HepG2 (cell line): ENCODE data around the gene DNM3. TPM values are rescaled to one million over a fixed set of nuclear protein-coding genes. Genes with fewer than 3 reads are reported as not detected.

Source experiments
- BCL6 ChIP-seq: IDR thresholded peaks from 2 replicates; pipeline ENCODE4 v1.6.1; 2016; ENCODE audit warnings: missing genetic modification reagents, missing compliant biosample characterization
- CEBPB ChIP-seq: IDR thresholded peaks from 2 replicates; pipeline ENCODE4 v1.6.1; 2011; ENCODE audit warnings: low read depth, low read length, improper control_type of control experiment, borderline replicate concordance
- CEBPG ChIP-seq: IDR thresholded peaks from 2 replicates; pipeline ENCODE4 v1.6.1; 2016
- DPF2 ChIP-seq: sonication (generic); formaldehyde crosslinking; IDR thresholded peaks from 2 replicates; pipeline ENCODE4 v1.4.0; 2020; ENCODE audit warnings: mild to moderate bottlenecking, low read depth, missing genetic modification reagents, borderline replicate concordance
- EP300 ChIP-seq, 3 experiments: sonication (generic) in 1 of 3; formaldehyde crosslinking in 1 of 3; IDR thresholded peaks; 2 replicates each; pipeline versions ENCODE4 v1.5.1 to v1.6.1; 2011 to 2020; ENCODE audit warnings: low read depth in 2 of 3, low read length in 2 of 3, borderline replicate concordance in 1 of 3, improper control_type of control experiment in 1 of 3, mild to moderate bottlenecking in 1 of 3, missing genetic modification reagents in 1 of 3, moderate library complexity in 1 of 3
- FOXA1 ChIP-seq, 2 experiments: fragments of 450-650 bp in 1 of 2; sonication (generic) in 1 of 2; formaldehyde crosslinking in 1 of 2; IDR thresholded peaks; 2 replicates each; pipeline versions ENCODE4 v1.4.0 to v1.6.1; 2016 to 2020; ENCODE audit warnings: missing genetic modification reagents in 1 of 2
- FOXO1 ChIP-seq: sonication (generic); formaldehyde crosslinking; IDR thresholded peaks from 2 replicates; pipeline ENCODE4 v1.4.0; 2020; ENCODE audit warnings: missing genetic modification reagents
- KLF16 ChIP-seq, 2 experiments: sonication (generic) in 1 of 2; formaldehyde crosslinking in 1 of 2; IDR thresholded peaks; 2 replicates each; pipeline versions ENCODE4 v1.6.1 to v1.8.0; 2016 to 2023; ENCODE audit warnings: missing genetic modification reagents in 2 of 2, missing compliant biosample characterization in 1 of 2
- PAXIP1 ChIP-seq: sonication (generic); formaldehyde crosslinking; conservative IDR thresholded peaks from 2 replicates; pipeline ENCODE4 v1.4.0; 2020; ENCODE audit warnings: mild to moderate bottlenecking, missing genetic modification reagents, moderate library complexity
- RARA ChIP-seq: IDR thresholded peaks from 2 replicates; pipeline ENCODE4 v1.6.1; 2016; ENCODE audit warnings: missing genetic modification reagents, missing compliant biosample characterization
- SMC3 ChIP-seq: IDR thresholded peaks from 2 replicates; pipeline ENCODE4 v1.6.1; 2011; ENCODE audit warnings: low read length, improper control_type of control experiment
- TBL1XR1 ChIP-seq: fragments of 150-350 bp; IDR thresholded peaks from 2 replicates; pipeline ENCODE4 v1.6.1; 2014; ENCODE audit warnings: borderline replicate concordance, low read length; ENCODE audit not compliant: partially characterized antibody
- ZNF326 ChIP-seq: sonication (generic); formaldehyde crosslinking; IDR thresholded peaks from 2 replicates; pipeline ENCODE4 v1.4.0; 2020; ENCODE audit warnings: missing genetic modification reagents, borderline replicate concordance
- ZNF530 ChIP-seq: sonication (generic); formaldehyde crosslinking; IDR thresholded peaks from 2 replicates; pipeline ENCODE4 v1.5.0; 2020; ENCODE audit warnings: low read depth, mild to moderate bottlenecking, missing genetic modification reagents
- ZNF589 ChIP-seq: sonication (generic); formaldehyde crosslinking; conservative IDR thresholded peaks from 2 replicates; pipeline ENCODE4 v1.8.0; 2022; ENCODE audit warnings: mild to moderate bottlenecking, moderate library complexity, missing genetic modification reagents
- ZNF883 ChIP-seq: sonication (generic); formaldehyde crosslinking; IDR thresholded peaks from 2 replicates; pipeline ENCODE4 v1.5.1; 2020; ENCODE audit warnings: mild to moderate bottlenecking, missing genetic modification reagents; ENCODE audit errors: not compliant biosample characterization
- polyA plus RNA-seq, 8 experiments: library from polyadenylated mRNA; depleted of rRNA in 3 of 8; stranded (reverse) in 7 of 8; unstranded in 1 of 8; fragments of >200 nt; fragmentation: Illumina TruSeq in 4 of 8; extraction: Trizol in 4 of 8; gene quantifications; 2 replicates each; pipeline versions ENCODE4 v1.2.1 to v1.2.3, GENCODE V29; 2011 to 2016; ENCODE audit warnings: low read depth in 4 of 8, missing spikeins in 1 of 8, mixed read lengths in 1 of 8; ENCODE audit not compliant: insufficient read depth in 1 of 8
- total RNA-seq, 5 experiments: library from RNA; depleted of rRNA; stranded (reverse); fragments of >200 nt; fragmentation: Illumina TruSeq; extraction: Trizol; gene quantifications; 2 replicates each; pipeline ENCODE4 v1.2.3, GENCODE V29; 2016; ENCODE audit warnings: low read depth in 1 of 5
- TF ChIP-seq, protein P1 (sequence below): sonication (generic); formaldehyde crosslinking; IDR thresholded peaks from 2 replicates; pipeline ENCODE4 v1.4.0; 2020; ENCODE audit warnings: missing genetic modification reagents, borderline replicate concordance
- TF ChIP-seq, protein P2 (sequence below): sonication (generic); formaldehyde crosslinking; IDR thresholded peaks from 2 replicates; pipeline ENCODE4 v1.4.0; 2020; ENCODE audit warnings: missing genetic modification reagents

Gene DNM3
- total and polyA plus RNA-seq, 2 of the 13 experiments (the other 11 are each of a cell fraction or from before 2014, with no cell fraction given): 0.05 TPM; not detected in 1

DNA sequence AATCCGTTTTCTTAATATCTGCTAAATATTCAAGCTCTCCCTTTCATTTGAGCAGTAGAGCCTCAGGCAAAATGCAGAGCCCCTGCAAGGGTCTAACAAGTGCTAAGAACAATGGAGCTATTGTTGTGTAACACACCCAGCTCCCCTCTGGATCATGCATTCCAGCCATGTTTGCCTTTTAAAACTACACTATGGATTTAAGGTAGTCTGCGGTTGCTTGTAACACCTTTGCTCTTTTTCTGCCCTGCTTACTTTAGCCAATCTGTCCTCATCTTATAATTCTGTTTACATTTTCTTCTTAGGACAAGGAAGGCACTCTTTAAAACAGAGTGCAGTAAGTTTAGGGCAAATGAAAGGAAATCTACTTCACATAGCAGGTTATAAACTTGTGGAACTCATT lies 519.2 kb downstream of the DNM3 start (continued):
- TF ChIP-seq, protein P1, sequence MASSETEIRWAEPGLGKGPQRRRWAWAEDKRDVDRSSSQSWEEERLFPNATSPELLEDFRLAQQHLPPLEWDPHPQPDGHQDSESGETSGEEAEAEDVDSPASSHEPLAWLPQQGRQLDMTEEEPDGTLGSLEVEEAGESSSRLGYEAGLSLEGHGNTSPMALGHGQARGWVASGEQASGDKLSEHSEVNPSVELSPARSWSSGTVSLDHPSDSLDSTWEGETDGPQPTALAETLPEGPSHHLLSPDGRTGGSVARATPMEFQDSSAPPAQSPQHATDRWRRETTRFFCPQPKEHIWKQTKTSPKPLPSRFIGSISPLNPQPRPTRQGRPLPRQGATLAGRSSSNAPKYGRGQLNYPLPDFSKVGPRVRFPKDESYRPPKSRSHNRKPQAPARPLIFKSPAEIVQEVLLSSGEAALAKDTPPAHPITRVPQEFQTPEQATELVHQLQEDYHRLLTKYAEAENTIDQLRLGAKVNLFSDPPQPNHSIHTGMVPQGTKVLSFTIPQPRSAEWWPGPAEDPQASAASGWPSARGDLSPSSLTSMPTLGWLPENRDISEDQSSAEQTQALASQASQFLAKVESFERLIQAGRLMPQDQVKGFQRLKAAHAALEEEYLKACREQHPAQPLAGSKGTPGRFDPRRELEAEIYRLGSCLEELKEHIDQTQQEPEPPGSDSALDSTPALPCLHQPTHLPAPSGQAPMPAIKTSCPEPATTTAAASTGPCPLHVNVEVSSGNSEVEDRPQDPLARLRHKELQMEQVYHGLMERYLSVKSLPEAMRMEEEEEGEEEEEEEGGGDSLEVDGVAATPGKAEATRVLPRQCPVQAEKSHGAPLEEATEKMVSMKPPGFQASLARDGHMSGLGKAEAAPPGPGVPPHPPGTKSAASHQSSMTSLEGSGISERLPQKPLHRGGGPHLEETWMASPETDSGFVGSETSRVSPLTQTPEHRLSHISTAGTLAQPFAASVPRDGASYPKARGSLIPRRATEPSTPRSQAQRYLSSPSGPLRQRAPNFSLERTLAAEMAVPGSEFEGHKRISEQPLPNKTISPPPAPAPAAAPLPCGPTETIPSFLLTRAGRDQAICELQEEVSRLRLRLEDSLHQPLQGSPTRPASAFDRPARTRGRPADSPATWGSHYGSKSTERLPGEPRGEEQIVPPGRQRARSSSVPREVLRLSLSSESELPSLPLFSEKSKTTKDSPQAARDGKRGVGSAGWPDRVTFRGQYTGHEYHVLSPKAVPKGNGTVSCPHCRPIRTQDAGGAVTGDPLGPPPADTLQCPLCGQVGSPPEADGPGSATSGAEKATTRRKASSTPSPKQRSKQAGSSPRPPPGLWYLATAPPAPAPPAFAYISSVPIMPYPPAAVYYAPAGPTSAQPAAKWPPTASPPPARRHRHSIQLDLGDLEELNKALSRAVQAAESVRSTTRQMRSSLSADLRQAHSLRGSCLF (CRISPR knock-in tag): no peak
- TF ChIP-seq BCL6 (CRISPR knock-in tag) (peak; percentile 93), RARA (CRISPR knock-in tag) (peak; percentile 79), FOXA1 (IDR thresholded peaks at IDR 0.05) (peak; percentile 61; the same call in 1 of the 2 replicates), FOXA1 (CRISPR knock-in tag; IDR thresholded peaks at IDR 0.05) (peak; percentile 93), CEBPB (peak; percentile 93), TBL1XR1 (peak; percentile 31), FOXO1 (CRISPR knock-in tag) (peak; percentile 62), EP300 (IDR thresholded peaks at IDR 0.05; ENCODE audit: low read depth in 2 of 2, low read length in 2 of 2) (peak; percentile 80 to 86), EP300 (CRISPR knock-in tag; IDR thresholded peaks at IDR 0.05; ENCODE audit: borderline replicate concordance) (peak; percentile 70; the same call in 1 of the 2 replicates), ZNF530 (CRISPR knock-in tag) (no peak), KLF16 (CRISPR knock-in tag; IDR thresholded peaks at IDR 0.05) (0 out of 4 replicates have a peak, but pooled peaks of 1 of the 2 experiments have one; percentile 35), SMC3 (no peak), CEBPG (CRISPR knock-in tag) (peak; percentile 90), ZNF326 (CRISPR knock-in tag) (no peak), ZNF589 (CRISPR knock-in tag) (no peak), PAXIP1 (peak; percentile 73), DPF2 (CRISPR knock-in tag) (peak; percentile 72), ZNF883 (CRISPR knock-in tag) (no peak)
- TF ChIP-seq, protein P2, sequence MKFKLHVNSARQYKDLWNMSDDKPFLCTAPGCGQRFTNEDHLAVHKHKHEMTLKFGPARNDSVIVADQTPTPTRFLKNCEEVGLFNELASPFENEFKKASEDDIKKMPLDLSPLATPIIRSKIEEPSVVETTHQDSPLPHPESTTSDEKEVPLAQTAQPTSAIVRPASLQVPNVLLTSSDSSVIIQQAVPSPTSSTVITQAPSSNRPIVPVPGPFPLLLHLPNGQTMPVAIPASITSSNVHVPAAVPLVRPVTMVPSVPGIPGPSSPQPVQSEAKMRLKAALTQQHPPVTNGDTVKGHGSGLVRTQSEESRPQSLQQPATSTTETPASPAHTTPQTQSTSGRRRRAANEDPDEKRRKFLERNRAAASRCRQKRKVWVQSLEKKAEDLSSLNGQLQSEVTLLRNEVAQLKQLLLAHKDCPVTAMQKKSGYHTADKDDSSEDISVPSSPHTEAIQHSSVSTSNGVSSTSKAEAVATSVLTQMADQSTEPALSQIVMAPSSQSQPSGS: no peak; the same call in 1 of the 2 replicates
